HepG2 (cell line): ENCODE results near the gene FBN3. TPM values are rescaled to one million over a fixed set of nuclear protein-coding genes. Genes with fewer than 3 reads are reported as not detected.

Experiments used
- ATAC-seq: fragments of 200-7000 bp; cut with Tn5 transposase; 3 replicates; pipeline ENCODE4 v1.9.1; 2020; ENCODE audit warnings: mild to moderate bottlenecking, moderate library complexity
- BruUV-seq: library from RNA; stranded (reverse); fragments of 400-500 nt; replicated peaks from 2 replicates; lab custom pipeline; 2021; lab: Mats Ljungman, UMichigan
- CTCF ChIA-PET: fragments of 300-600 bp; formaldehyde crosslinking; extraction: SDS; loops from one replicate; lab custom pipeline; 2021; ENCODE audit warnings: low total read pairs, inconsistent platforms, low intra/inter-chr PET ratio; lab: Yijun Ruan, JAX
- POLR2A ChIA-PET: fragments of 350-600 bp; sonication (Branson Sonifier 250); formaldehyde crosslinking; loops from one replicate; lab custom pipeline; 2020; ENCODE audit warnings: antibody characterized with exemption, inconsistent platforms; lab: Yijun Ruan, JAX
- DNase-seq: peaks from one replicate; pipeline ENCODE4 v3.0.0-alpha.2; 2015; ENCODE audit warnings: low spot score
- FAIRE-seq: peaks from 3 replicates; lab custom pipeline; 2011; peaks lifted over from hg19 to GRCh38; lab: Jason Lieb, UNC
- H2AFZ ChIP-seq: one replicate; pipeline ENCODE4 v1.6.1; 2011; ENCODE audit warnings: low read length, inconsistent platforms
- H3K27ac ChIP-seq: fragments of 300-600 bp; 3 replicates; pipeline ENCODE4 v1.8.0; 2011; ENCODE audit warnings: mixed run types, mild to moderate bottlenecking, mixed read lengths, low read length, inconsistent platforms; ENCODE audit not compliant: insufficient read depth; ENCODE audit errors: extremely low read length
- H3K27me3 ChIP-seq, 2 experiments: fragments of 200-600 bp in 1 of 2; 2 replicates in 1 of 2; 3 replicates in 1 of 2; pipeline versions ENCODE4 v1.6.0 to v1.8.0; 2011; ENCODE audit warnings: low read length in 2 of 2, mild to moderate bottlenecking in 2 of 2, moderate library complexity in 2 of 2, inconsistent platforms in 1 of 2; ENCODE audit not compliant: insufficient read depth in 2 of 2, control insufficient read depth in 1 of 2
- H3K36me3 ChIP-seq, 2 experiments: fragments of 200-600 bp in 1 of 2; replicated peaks in 1 of 2; 2 replicates in 1 of 2; 3 replicates in 1 of 2; pipeline versions ENCODE4 v1.5.1 to v1.8.0; 2011; ENCODE audit warnings: low read length in 2 of 2, inconsistent platforms in 1 of 2; ENCODE audit not compliant: insufficient read depth in 2 of 2, control insufficient read depth in 1 of 2
- H3K4me1 ChIP-seq: 2 replicates; pipeline ENCODE4 v1.5.1; 2012; ENCODE audit warnings: low read length, inconsistent platforms; ENCODE audit not compliant: insufficient read depth
- H3K4me2 ChIP-seq: 2 replicates; pipeline ENCODE4 v1.6.0; 2011; ENCODE audit warnings: low read depth, low read length, inconsistent platforms
- H3K4me3 ChIP-seq, 3 experiments: fragments of 200-600 bp in 1 of 3; sonication (generic), shearing (Covaris generic) in 1 of 3; replicated peaks in 1 of 3; 2 replicates each; pipeline ENCODE4 v1.5.1; 2011 to 2016; ENCODE audit warnings: low read length in 3 of 3, inconsistent platforms in 2 of 3, low read depth in 2 of 3, mild to moderate bottlenecking in 2 of 3, control low read depth in 1 of 3, mixed read lengths in 1 of 3; ENCODE audit not compliant: insufficient read depth in 1 of 3
- H3K79me2 ChIP-seq: one replicate; pipeline ENCODE4 v1.6.1; 2011; ENCODE audit warnings: low read length, inconsistent platforms; ENCODE audit not compliant: insufficient read depth
- H3K9ac ChIP-seq: 2 replicates; pipeline ENCODE4 v1.6.0; 2011; ENCODE audit warnings: mild to moderate bottlenecking, low read depth, low read length, inconsistent platforms; ENCODE audit not compliant: insufficient read depth
- H3K9me3 ChIP-seq: 2 replicates; pipeline ENCODE4 v1.5.1; 2012; ENCODE audit warnings: mild to moderate bottlenecking, low read length
- H4K20me1 ChIP-seq: 2 replicates; pipeline ENCODE4 v1.6.0; 2011; ENCODE audit warnings: inconsistent platforms, mild to moderate bottlenecking, low read length, moderate library complexity; ENCODE audit not compliant: insufficient read depth
- CTCF ChIP-seq: sonication (generic); formaldehyde crosslinking; IDR thresholded peaks from 2 replicates; pipeline ENCODE4 v1.5.0; 2020; ENCODE audit warnings: mild to moderate bottlenecking, missing genetic modification reagents, moderate library complexity
- FOSL2 ChIP-seq: sonication (generic); formaldehyde crosslinking; IDR thresholded peaks from 2 replicates; pipeline ENCODE4 v1.4.0; 2020; ENCODE audit warnings: missing genetic modification reagents
- HNRNPLL ChIP-seq: fragments of 200-400 bp; formaldehyde crosslinking; IDR thresholded peaks from 2 replicates; pipeline ENCODE4 v1.6.1; 2017; ENCODE audit warnings: mild to moderate bottlenecking, low read depth, low read length; ENCODE audit not compliant: poor library complexity, severe bottlenecking
- IRF2 ChIP-seq: IDR thresholded peaks from 2 replicates; pipeline ENCODE4 v1.6.1; 2018; ENCODE audit warnings: missing genetic modification reagents, missing compliant biosample characterization
- MYC ChIP-seq: sonication (generic); formaldehyde crosslinking; IDR thresholded peaks from 2 replicates; pipeline ENCODE4 v1.9.0; 2021; ENCODE audit warnings: missing genetic modification reagents, borderline replicate concordance
- NCOA1 ChIP-seq: sonication (generic); formaldehyde crosslinking; IDR thresholded peaks from 2 replicates; pipeline ENCODE4 v1.9.0; 2021; ENCODE audit warnings: missing genetic modification reagents
- NFATC3 ChIP-seq: sonication (generic); formaldehyde crosslinking; IDR thresholded peaks from 2 replicates; pipeline ENCODE4 v1.5.1; 2020; ENCODE audit warnings: mild to moderate bottlenecking, missing genetic modification reagents
- NFYB ChIP-seq: sonication (generic); formaldehyde crosslinking; IDR thresholded peaks from 2 replicates; pipeline ENCODE4 v1.4.0; 2020; ENCODE audit warnings: missing genetic modification reagents
- PLRG1 ChIP-seq: fragments of 450-650 bp; conservative IDR thresholded peaks from 2 replicates; pipeline ENCODE4 v1.6.1; 2016
- POLR2A ChIP-seq, 2 experiments: IDR thresholded peaks; 2 replicates each; pipeline ENCODE4 v1.6.1; 2011; ENCODE audit warnings: low read depth in 2 of 2, low read length in 2 of 2, mild to moderate bottlenecking in 1 of 2, moderate library complexity in 1 of 2; ENCODE audit not compliant: insufficient read depth in 1 of 2
- SMARCC2 ChIP-seq: fragments of 450-650 bp; IDR thresholded peaks from 2 replicates; pipeline ENCODE4 v1.6.1; 2017; ENCODE audit warnings: antibody characterized with exemption, mild to moderate bottlenecking
- TEF ChIP-seq: sonication (generic); formaldehyde crosslinking; IDR thresholded peaks from 2 replicates; pipeline ENCODE4 v1.5.0; 2020; ENCODE audit warnings: missing genetic modification reagents
- ZBTB7B ChIP-seq: sonication (generic); formaldehyde crosslinking; IDR thresholded peaks from 2 replicates; pipeline ENCODE4 v1.4.0; 2020; ENCODE audit warnings: missing genetic modification reagents
- ZFAT ChIP-seq: sonication (generic); formaldehyde crosslinking; conservative IDR thresholded peaks from 2 replicates; pipeline ENCODE4 v1.8.1; 2023; ENCODE audit warnings: missing genetic modification reagents, inconsistent platforms
- ZNF180 ChIP-seq: sonication (generic); formaldehyde crosslinking; IDR thresholded peaks from 2 replicates; pipeline ENCODE4 v1.4.0; 2020; ENCODE audit warnings: low read depth, missing genetic modification reagents, borderline replicate concordance
- ZNF317 ChIP-seq: sonication (generic); formaldehyde crosslinking; IDR thresholded peaks from 2 replicates; pipeline ENCODE4 v1.5.0; 2020; ENCODE audit warnings: mild to moderate bottlenecking, missing genetic modification reagents
- ZNF557 ChIP-seq: sonication (generic); formaldehyde crosslinking; IDR thresholded peaks from 2 replicates; pipeline ENCODE4 v1.4.0; 2020; ENCODE audit warnings: missing genetic modification reagents
- ZNF616 ChIP-seq: sonication (generic); formaldehyde crosslinking; IDR thresholded peaks from 2 replicates; pipeline ENCODE4 v1.5.0; 2020; ENCODE audit warnings: low read depth, mild to moderate bottlenecking, missing genetic modification reagents
- ZNF777 ChIP-seq: sonication (generic); formaldehyde crosslinking; IDR thresholded peaks from 2 replicates; pipeline ENCODE4 v1.4.0; 2020; ENCODE audit warnings: missing genetic modification reagents
- WGBS: methylation state at CpG from one replicate; pipeline ENCODE4 v1.1.6; 2017; ENCODE audit warnings: low lambda C conversion rate; 5-methylcytosine and 5-hydroxymethylcytosine counted together
- in situ Hi-C: cut with HindIII; loops from 2 replicates; pipeline ENCODE4 v1.10.0; 2017; ENCODE audit warnings: low pct_unique_long_range_greater_than_20kb; ENCODE audit not compliant: extremely low pct_ligation_motif_present
- intact Hi-C: fragments of 100-400 bp; cut with micrococcal nuclease; formaldehyde crosslinking; loops from one replicate; pipeline ENCODE4 v1.10.0; 2022; ENCODE audit not compliant: unreplicated experiment
- polyA plus RNA-seq, 8 experiments: library from polyadenylated mRNA; depleted of rRNA in 3 of 8; stranded (reverse) in 7 of 8; unstranded in 1 of 8; fragments of >200 nt; fragmentation: Illumina TruSeq in 4 of 8; extraction: Trizol in 4 of 8; gene quantifications; 2 replicates each; pipeline versions ENCODE4 v1.2.1 to v1.2.3, GENCODE V29; 2011 to 2016; ENCODE audit warnings: low read depth in 4 of 8, missing spikeins in 1 of 8, mixed read lengths in 1 of 8; ENCODE audit not compliant: insufficient read depth in 1 of 8
- total RNA-seq, 5 experiments: library from RNA; depleted of rRNA; stranded (reverse); fragments of >200 nt; fragmentation: Illumina TruSeq; extraction: Trizol; gene quantifications; 2 replicates each; pipeline ENCODE4 v1.2.3, GENCODE V29; 2016; ENCODE audit warnings: low read depth in 1 of 5
- TF ChIP-seq, protein P1 (sequence below): IDR thresholded peaks from 2 replicates; pipeline ENCODE4 v1.6.1; 2016; ENCODE audit warnings: low read depth, control low read depth

FBN3 gene
- total and polyA plus RNA-seq, 2 of the 13 experiments (the other 11 are each of a cell fraction or from before 2014, with no cell fraction given): 0.20 to 1.3 TPM

GRCh38 chr19:8083141-8083540 lies 66.3 kb downstream of the FBN3 start:
- in situ Hi-C loops: no loop called here
- BruUV-seq: no TSS peak

More at GRCh38 chr19:8083141-8083540, 66.3 kb downstream of the FBN3 start:
- ChIA-PET POLR2A (no interaction called here), CTCF (no interaction called here)
- Histone ChIP-seq H4K20me1 (no peaks in the 10 kb centered on the region), H3K9ac (no peak overlapping the region), H3K4me1 (peaks cover 54% of the 10 kb centered on the region), H3K36me3 (no peaks in the 10 kb centered on the region), H3K27ac (no peak overlapping the region), H2AFZ (no peak overlapping the region), H3K4me2 (no peak overlapping the region), H3K4me3 (no peak overlapping the region), H3K27me3 (no peaks in the 10 kb centered on the region), H3K9me3 (no peaks in the 10 kb centered on the region), H3K79me2 (no peaks in the 10 kb centered on the region)
- intact Hi-C loops: no loop called here
- FAIRE-seq: no peak
- 76% methylated on average over 4 of the region's 12 CpGs for WGBS
- ATAC-seq: no peak
- DNase-seq: no peak
- no peak for TF ChIP-seq HNRNPLL
- TF ChIP-seq ZNF317 (CRISPR knock-in tag): no peak
- TF ChIP-seq SMARCC2: no peak
- TF ChIP-seq ZNF616 (CRISPR knock-in tag): no peak
- TF ChIP-seq, protein P1, sequence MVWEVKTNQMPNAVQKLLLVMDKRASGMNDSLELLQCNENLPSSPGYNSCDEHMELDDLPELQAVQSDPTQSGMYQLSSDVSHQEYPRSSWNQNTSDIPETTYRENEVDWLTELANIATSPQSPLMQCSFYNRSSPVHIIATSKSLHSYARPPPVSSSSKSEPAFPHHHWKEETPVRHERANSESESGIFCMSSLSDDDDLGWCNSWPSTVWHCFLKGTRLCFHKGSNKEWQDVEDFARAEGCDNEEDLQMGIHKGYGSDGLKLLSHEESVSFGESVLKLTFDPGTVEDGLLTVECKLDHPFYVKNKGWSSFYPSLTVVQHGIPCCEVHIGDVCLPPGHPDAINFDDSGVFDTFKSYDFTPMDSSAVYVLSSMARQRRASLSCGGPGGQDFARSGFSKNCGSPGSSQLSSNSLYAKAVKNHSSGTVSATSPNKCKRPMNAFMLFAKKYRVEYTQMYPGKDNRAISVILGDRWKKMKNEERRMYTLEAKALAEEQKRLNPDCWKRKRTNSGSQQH (CRISPR knock-in tag): no peak
- TF ChIP-seq ZNF180 (CRISPR knock-in tag): no peak
- TF ChIP-seq ZNF557 (CRISPR knock-in tag): no peak
- TF ChIP-seq PLRG1: no peak
- TF ChIP-seq ZFAT (CRISPR knock-in tag): no peak
- TF ChIP-seq ZNF777 (CRISPR knock-in tag): no peak
- no peak for TF ChIP-seq MYC (CRISPR knock-in tag)
- TF ChIP-seq ZBTB7B (CRISPR knock-in tag): no peak
- TF ChIP-seq POLR2A (IDR thresholded peaks at IDR 0.05; ENCODE audit: insufficient read depth in 1 of 2, low read depth in 2 of 2, low read length in 2 of 2): no peak
- TF ChIP-seq NFATC3 (CRISPR knock-in tag): no peak
- no peak for TF ChIP-seq NFYB (CRISPR knock-in tag)
- no peak for TF ChIP-seq NCOA1 (CRISPR knock-in tag)
- no peak for TF ChIP-seq IRF2 (CRISPR knock-in tag)
- TF ChIP-seq TEF (CRISPR knock-in tag): no peak
- TF ChIP-seq CTCF (CRISPR knock-in tag): no peak
- TF ChIP-seq FOSL2 (CRISPR knock-in tag): no peak
